Activated CD8-positive, alpha-beta memory T cell treated with anti-CD3 and anti-CD28 coated beads, Interleukin-2, amount 10 ng/mL, durations not matched to agents 7 days and 5 days (primary cell): Measurements from ENCODE around the gene ULBP1. TPM values are rescaled to one million over a fixed set of nuclear protein-coding genes. Genes with fewer than 3 reads are reported as not detected.
"Not testable (repeated sequence)": the region's sequence is repeated elsewhere in the genome, so short reads cannot be mapped to it uniquely, and the experiment has no call there.

Source experiments
- ATAC-seq: fragments of 150-1000 bp; cut with Tn5 transposase; one replicate; pipeline ENCODE4 v1.10.0; 2021; ENCODE audit warnings: moderate library complexity
- CTCF ChIA-PET: fragments of 350-600 bp; sonication (Branson Sonifier 250); formaldehyde crosslinking; loops from one replicate; lab custom pipeline; 2021; ENCODE audit warnings: antibody characterized with exemption; lab: Charles Lee
- DNase-seq: peaks from one replicate; pipeline ENCODE4 v3.0.0-alpha.2; 2020
- H3K27ac Mint-ChIP-seq: one replicate; pipeline ENCODE4 v1.8.0; 2021; ENCODE audit warnings: mild to moderate bottlenecking, mixed read lengths
- H3K27me3 Mint-ChIP-seq: one replicate; pipeline ENCODE4 v1.8.0; 2021; ENCODE audit warnings: mixed read lengths
- H3K36me3 Mint-ChIP-seq: one replicate; pipeline ENCODE4 v1.8.0; 2021; ENCODE audit warnings: mild to moderate bottlenecking, mixed read lengths
- H3K4me1 Mint-ChIP-seq: one replicate; pipeline ENCODE4 v1.8.0; 2021; ENCODE audit warnings: mixed read lengths
- H3K4me3 Mint-ChIP-seq: one replicate; pipeline ENCODE4 v1.8.0; 2021; ENCODE audit warnings: mild to moderate bottlenecking, moderate library complexity, mixed read lengths
- H3K9me3 Mint-ChIP-seq: one replicate; pipeline ENCODE4 v1.8.0; 2022; ENCODE audit warnings: low read depth, mixed read lengths
- total RNA-seq, 2 experiments: library from RNA; stranded (reverse); gene quantifications; one replicate each; pipeline ENCODE4 v1.2.3, GENCODE V29; 2021

The ULBP1 gene
- total RNA-seq, 2 experiments from 2014 or later, result 0.82 to 1.2 TPM

- no peak for ATAC-seq
- peak; percentile 35 for DNase-seq
- Mint-ChIP-seq H3K36me3 (no peaks in the 10 kb centered on the region), H3K9me3 (no peaks in the 10 kb centered on the region), H3K27me3 (peaks cover 89% of the 10 kb centered on the region), H3K27ac (no peak overlapping the region), H3K4me3 (no peak overlapping the region), H3K4me1 (peaks cover 26% of the 10 kb centered on the region)
- CTCF ChIA-PET, result interaction anchor here (0.5 to 2.5 kb wide), 13 partner anchors 19 to 384 kb away, joined by 3 to 15 read pairs (median 4); no protein-coding TSS in a partner anchor
Observed at GRCh38 chr6:149924206-149924932, 39.4 kb upstream of the ULBP1 start.

GRCh38 chr6:149924933-149925252 lies 38.9 kb upstream of the ULBP1 start:
- H3K4me1 Mint-ChIP-seq, result peaks cover 26% of the 10 kb centered on the region
- no peaks in the 10 kb centered on the region for H3K36me3 Mint-ChIP-seq
- no peak overlapping the region for H3K4me3 Mint-ChIP-seq
- H3K9me3 Mint-ChIP-seq, result no peaks in the 10 kb centered on the region
- CTCF ChIA-PET, result interaction anchor here (0.5 to 2.5 kb wide), 10 partner anchors 20 to 384 kb away, joined by 3 to 15 read pairs (median 6); no protein-coding TSS in a partner anchor
- ATAC-seq, result no peak
- peaks cover 92% of the 10 kb centered on the region for H3K27me3 Mint-ChIP-seq
- no peak overlapping the region for H3K27ac Mint-ChIP-seq
- DNase-seq, result peak; percentile 34

- DNase-seq (peak; percentile 41), ATAC-seq (no peak)
- CTCF ChIA-PET, result interaction anchor here (0.5 to 2.5 kb wide), 10 partner anchors 20 to 383 kb away, joined by 3 to 15 read pairs (median 6); no protein-coding TSS in a partner anchor
- H3K4me1 Mint-ChIP-seq, result peaks cover 26% of the 10 kb centered on the region
- peak overlapping the region; percentile 57 for H3K4me3 Mint-ChIP-seq
- H3K9me3 Mint-ChIP-seq, result no peaks in the 10 kb centered on the region
- H3K27me3 Mint-ChIP-seq, result peaks cover 92% of the 10 kb centered on the region
- H3K36me3 Mint-ChIP-seq, result no peaks in the 10 kb centered on the region
- no peak overlapping the region for H3K27ac Mint-ChIP-seq
Observed at GRCh38 chr6:149925253-149925973, 38.3 kb upstream of the ULBP1 start.

- ATAC-seq (peak; percentile 76), DNase-seq (peak; percentile 90)
- Mint-ChIP-seq H3K36me3 (no peaks in the 10 kb centered on the region), H3K27ac (no peak overlapping the region), H3K4me3 (peak overlapping the region; percentile 57), H3K4me1 (peaks cover 26% of the 10 kb centered on the region), H3K9me3 (no peaks in the 10 kb centered on the region), H3K27me3 (peaks cover 92% of the 10 kb centered on the region)
- CTCF ChIA-PET, result interaction anchor here (0.9 to 2.5 kb wide), 8 partner anchors 31 to 107 kb away, joined by 3 to 15 read pairs (median 6); no protein-coding TSS in a partner anchor
Observed at GRCh38 chr6:149925974-149926777, 37.6 kb upstream of the ULBP1 start.

GRCh38 chr6:149927025-149927424 lies 36.7 kb upstream of the ULBP1 start:
- CTCF ChIA-PET, result interaction anchor here (0.6 to 1.1 kb wide), 4 partner anchors 86 to 111 kb away, joined by 3 to 4 read pairs (median 3); no protein-coding TSS in a partner anchor
- not testable (repeated sequence) for H3K9me3 Mint-ChIP-seq, H3K36me3 Mint-ChIP-seq, H3K27ac Mint-ChIP-seq, DNase-seq, ATAC-seq, H3K4me3 Mint-ChIP-seq
- Mint-ChIP-seq H3K27me3 (peaks cover 94% of the 10 kb centered on the region), H3K4me1 (peaks cover 25% of the 10 kb centered on the region)

GRCh38 chr6:149929422-149929821 lies 34.3 kb upstream of the ULBP1 start:
- H3K27ac Mint-ChIP-seq, result no peak overlapping the region

GRCh38 chr6:149931501-149931900 lies 32.2 kb upstream of the ULBP1 start:
- no peak for ATAC-seq
- H3K36me3 Mint-ChIP-seq, result no peaks in the 10 kb centered on the region
- H3K27ac Mint-ChIP-seq, result no peak overlapping the region
- peaks cover 87% of the 10 kb centered on the region for H3K27me3 Mint-ChIP-seq
- H3K9me3 Mint-ChIP-seq, result no peaks in the 10 kb centered on the region
- DNase-seq, result peak; percentile 15
- no peak overlapping the region for H3K4me3 Mint-ChIP-seq
- peaks cover 17% of the 10 kb centered on the region for H3K4me1 Mint-ChIP-seq
- CTCF ChIA-PET, result interaction anchor here (1.0 to 2.6 kb wide), 2 partner anchors 77 to 85 kb away, joined by 3 to 9 read pairs; no protein-coding TSS in a partner anchor

More at GRCh38 chr6:149929422-149929821, 34.3 kb upstream of the ULBP1 start:
- ATAC-seq (no peak), DNase-seq (no peak)
- no peaks in the 10 kb centered on the region for H3K36me3 Mint-ChIP-seq
- H3K27me3 Mint-ChIP-seq, result peaks cover 86% of the 10 kb centered on the region
- no peaks in the 10 kb centered on the region for H3K9me3 Mint-ChIP-seq
- H3K4me3 Mint-ChIP-seq, result no peak overlapping the region
- peaks cover 18% of the 10 kb centered on the region for H3K4me1 Mint-ChIP-seq
- CTCF ChIA-PET, result interaction anchor here (0.7 to 2.1 kb wide), 3 partner anchors 87 to 95 kb away, joined by 3 to 10 read pairs (median 3); no protein-coding TSS in a partner anchor

GRCh38 chr6:149933036-149933435 lies 30.7 kb upstream of the ULBP1 start:
- no peak overlapping the region for H3K4me3 Mint-ChIP-seq
- peaks cover 88% of the 10 kb centered on the region for H3K27me3 Mint-ChIP-seq
- H3K36me3 Mint-ChIP-seq, result no peaks in the 10 kb centered on the region
- CTCF ChIA-PET, result interaction anchor here (2.6 kb wide), 1 partner anchor 84 kb away, joined by 9 read pairs; no protein-coding TSS in a partner anchor
- H3K27ac Mint-ChIP-seq, result no peak overlapping the region
- H3K4me1 Mint-ChIP-seq, result peaks cover 18% of the 10 kb centered on the region
- no peak for ATAC-seq
- peak; percentile 28 for DNase-seq
- no peaks in the 10 kb centered on the region for H3K9me3 Mint-ChIP-seq

GRCh38 chr6:149933461-149933860 lies 30.3 kb upstream of the ULBP1 start:
- DNase-seq, result peak; percentile 36
- H3K36me3 Mint-ChIP-seq, result no peaks in the 10 kb centered on the region
- H3K4me3 Mint-ChIP-seq, result no peak overlapping the region
- CTCF ChIA-PET, result interaction anchor here (2.6 kb wide), 1 partner anchor 83 kb away, joined by 9 read pairs; no protein-coding TSS in a partner anchor
- no peak overlapping the region for H3K27ac Mint-ChIP-seq
- H3K9me3 Mint-ChIP-seq, result no peaks in the 10 kb centered on the region
- peaks cover 88% of the 10 kb centered on the region for H3K27me3 Mint-ChIP-seq
- ATAC-seq, result no peak
- peaks cover 22% of the 10 kb centered on the region for H3K4me1 Mint-ChIP-seq

- no peaks in the 10 kb centered on the region for H3K36me3 Mint-ChIP-seq
- no peaks in the 10 kb centered on the region for H3K9me3 Mint-ChIP-seq
- H3K4me3 Mint-ChIP-seq, result peak overlapping the region; percentile 8
- CTCF ChIA-PET, result interaction anchor here (1.0 to 2.2 kb wide), 4 partner anchors 75 to 145 kb away, joined by 3 to 10 read pairs (median 4); no protein-coding TSS in a partner anchor
- peaks cover 88% of the 10 kb centered on the region for H3K27me3 Mint-ChIP-seq
- ATAC-seq, result peak; percentile 40
- peak; percentile 84 for DNase-seq
- peak overlapping the region; percentile 2 for H3K27ac Mint-ChIP-seq
- peaks cover 31% of the 10 kb centered on the region for H3K4me1 Mint-ChIP-seq
Observed at GRCh38 chr6:149934249-149935156, 29.2 kb upstream of the ULBP1 start.

- Mint-ChIP-seq H3K4me1 (peaks cover 38% of the 10 kb centered on the region), H3K36me3 (no peaks in the 10 kb centered on the region), H3K27ac (no peak overlapping the region), H3K9me3 (no peaks in the 10 kb centered on the region), H3K27me3 (peaks cover 88% of the 10 kb centered on the region), H3K4me3 (no peak overlapping the region)
- CTCF ChIA-PET, result interaction anchor here (1.0 to 2.2 kb wide), 4 partner anchors 74 to 145 kb away, joined by 3 to 10 read pairs (median 4); no protein-coding TSS in a partner anchor
- ATAC-seq, result no peak
- DNase-seq, result peak; percentile 12
Observed at GRCh38 chr6:149935246-149935645, 28.5 kb upstream of the ULBP1 start.
